ENCODE measurements around the gene SNX8.
A peak's percentile ranks its signal among the peaks of the same experiment; 100 is the strongest.
"Not testable (repeated sequence)": the region's sequence is repeated elsewhere in the genome, so short reads cannot be mapped to it uniquely, and the experiment has no call there.

The SNX8 gene

GRCh38 chr7:2271273-2272026 is 42.8 kb downstream of the SNX8 start:
- H3K4me1 ChIP-seq = peaks cover 37% of the 10 kb centered on the region
- no peak for TF ChIP-seq Cebpa-rat (IDR thresholded peaks at IDR 0.05)
- no peaks in the 10 kb centered on the region for H3K9me3 ChIP-seq
- H3K36me3 ChIP-seq = peaks cover 65% of the 10 kb centered on the region
- H4K20me1 ChIP-seq = peaks cover 14% of the 10 kb centered on the region; the same call in 1 of the 2 replicates
- H3K27me3 ChIP-seq = no peaks in the 10 kb centered on the region
- no peak overlapping the region for H3K4me3 ChIP-seq
- H3K27ac ChIP-seq = peak overlapping the region; percentile 64
- peak overlapping the region; percentile 73 for H3K4me2 ChIP-seq
- peak overlapping the region; percentile 50; the same call in 1 of the 2 replicates for H3K9ac ChIP-seq

GRCh38 chr7:2270495-2270894 is 43.7 kb downstream of the SNX8 start:
- Histone ChIP-seq H3K27ac (peak overlapping the region; percentile 64), H3K9me3 (no peaks in the 10 kb centered on the region), H3K36me3 (peaks cover 60% of the 10 kb centered on the region), H3K4me1 (peaks cover 28% of the 10 kb centered on the region), H3K9ac (no peak overlapping the region), H4K20me1 (peaks cover 7% of the 10 kb centered on the region; the same call in 1 of the 2 replicates), H3K27me3 (no peaks in the 10 kb centered on the region), H3K4me2 (peak overlapping the region; percentile 73), H3K4me3 (no peak overlapping the region)
- no peak for TF ChIP-seq Cebpa-rat (IDR thresholded peaks at IDR 0.05)

GRCh38 chr7:2269991-2270460 is 44.2 kb downstream of the SNX8 start:
- H3K4me1 ChIP-seq = peaks cover 32% of the 10 kb centered on the region
- no peak overlapping the region for H3K4me3 ChIP-seq
- H3K36me3 ChIP-seq = peaks cover 56% of the 10 kb centered on the region
- no peak for TF ChIP-seq Cebpa-rat (IDR thresholded peaks at IDR 0.05)
- no peaks in the 10 kb centered on the region for H3K9me3 ChIP-seq
- no peak overlapping the region for H3K27ac ChIP-seq
- H3K9ac ChIP-seq = no peak overlapping the region
- H3K4me2 ChIP-seq = no peak overlapping the region
- no peaks in the 10 kb centered on the region for H3K27me3 ChIP-seq
- H4K20me1 ChIP-seq = peaks cover 7% of the 10 kb centered on the region; the same call in 1 of the 2 replicates

GRCh38 chr7:2269089-2269990 is 44.9 kb downstream of the SNX8 start:
- H3K9me3 ChIP-seq, H4K20me1 ChIP-seq, H3K4me2 ChIP-seq, H3K4me3 ChIP-seq, H3K27me3 ChIP-seq, H3K9ac ChIP-seq, H3K27ac ChIP-seq: not testable (repeated sequence)
- Histone ChIP-seq H3K4me1 (peaks cover 39% of the 10 kb centered on the region), H3K36me3 (peaks cover 49% of the 10 kb centered on the region)

- Histone ChIP-seq H3K27me3 (no peaks in the 10 kb centered on the region), H3K4me1 (peaks cover 49% of the 10 kb centered on the region), H3K27ac (no peak overlapping the region), H3K4me3 (no peak overlapping the region), H3K36me3 (peaks cover 48% of the 10 kb centered on the region), H3K9me3 (no peaks in the 10 kb centered on the region), H4K20me1 (no peaks in the 10 kb centered on the region), H3K4me2 (no peak overlapping the region), H3K9ac (no peak overlapping the region)
- TF ChIP-seq Cebpa-rat (IDR thresholded peaks at IDR 0.05) = no peak
These were observed 47.3 kb downstream of the SNX8 start for GRCh38 chr7:2266911-2267310.

- peaks cover 24% of the 10 kb centered on the region for H3K36me3 ChIP-seq
- H3K4me2 ChIP-seq = peak overlapping the region; percentile 57
- H3K27me3 ChIP-seq = no peaks in the 10 kb centered on the region
- peaks cover 53% of the 10 kb centered on the region for H3K4me1 ChIP-seq
- H3K4me3 ChIP-seq = no peak overlapping the region
- no peak overlapping the region for H3K9ac ChIP-seq
- TF ChIP-seq Cebpa-rat (IDR thresholded peaks at IDR 0.05) = no peak
- H3K27ac ChIP-seq = no peak overlapping the region
- peaks cover 13% of the 10 kb centered on the region for H4K20me1 ChIP-seq
- H3K9me3 ChIP-seq = no peaks in the 10 kb centered on the region
These were observed 50.1 kb downstream of the SNX8 start for GRCh38 chr7:2264158-2264557.

GRCh38 chr7:2263176-2263575 is 51.1 kb downstream of the SNX8 start:
- H3K27ac ChIP-seq = no peak overlapping the region
- H3K4me2 ChIP-seq = no peak overlapping the region
- no peak overlapping the region for H3K9ac ChIP-seq
- H3K36me3 ChIP-seq = peaks cover 24% of the 10 kb centered on the region
- H3K4me3 ChIP-seq = no peak overlapping the region
- H4K20me1 ChIP-seq = peaks cover 23% of the 10 kb centered on the region
- no peak for TF ChIP-seq Cebpa-rat (IDR thresholded peaks at IDR 0.05)
- peaks cover 63% of the 10 kb centered on the region for H3K4me1 ChIP-seq
- no peaks in the 10 kb centered on the region for H3K27me3 ChIP-seq
- no peaks in the 10 kb centered on the region for H3K9me3 ChIP-seq

GRCh38 chr7:2261611-2262010 is 52.6 kb downstream of the SNX8 start:
- H3K27ac ChIP-seq = peak overlapping the region; percentile 39
- no peak for TF ChIP-seq Cebpa-rat (IDR thresholded peaks at IDR 0.05)
- H3K36me3 ChIP-seq = peaks cover 32% of the 10 kb centered on the region
- H3K9me3 ChIP-seq = no peaks in the 10 kb centered on the region
- peak overlapping the region; percentile 77 for H3K4me2 ChIP-seq
- H4K20me1 ChIP-seq = peaks cover 23% of the 10 kb centered on the region
- no peak overlapping the region for H3K4me3 ChIP-seq
- no peaks in the 10 kb centered on the region for H3K27me3 ChIP-seq
- peak overlapping the region; percentile 51 for H3K9ac ChIP-seq
- H3K4me1 ChIP-seq = peaks cover 77% of the 10 kb centered on the region

- H3K4me2 ChIP-seq = peak overlapping the region; percentile 77
- peaks cover 77% of the 10 kb centered on the region for H3K4me1 ChIP-seq
- no peak overlapping the region for H3K9ac ChIP-seq
- no peak for TF ChIP-seq Cebpa-rat (IDR thresholded peaks at IDR 0.05)
- no peak overlapping the region for H3K27ac ChIP-seq
- H4K20me1 ChIP-seq = peaks cover 23% of the 10 kb centered on the region
- no peaks in the 10 kb centered on the region for H3K9me3 ChIP-seq
- no peaks in the 10 kb centered on the region for H3K27me3 ChIP-seq
- H3K36me3 ChIP-seq = peaks cover 40% of the 10 kb centered on the region
- H3K4me3 ChIP-seq = no peak overlapping the region
These were observed 53.4 kb downstream of the SNX8 start for GRCh38 chr7:2260820-2261219.

GRCh38 chr7:2259480-2259879 is 54.8 kb downstream of the SNX8 start:
- H3K9ac ChIP-seq = peak overlapping the region; percentile 51; the same call in 1 of the 2 replicates
- peak overlapping the region; percentile 66; the same call in 1 of the 2 replicates for H3K27ac ChIP-seq
- no peaks in the 10 kb centered on the region for H3K9me3 ChIP-seq
- peak overlapping the region; percentile 95 for H3K4me2 ChIP-seq
- no peak for TF ChIP-seq Cebpa-rat (IDR thresholded peaks at IDR 0.05)
- peaks cover 31% of the 10 kb centered on the region for H4K20me1 ChIP-seq
- no peaks in the 10 kb centered on the region for H3K27me3 ChIP-seq
- peaks cover 53% of the 10 kb centered on the region for H3K36me3 ChIP-seq
- peaks cover 71% of the 10 kb centered on the region for H3K4me1 ChIP-seq
- H3K4me3 ChIP-seq = peak overlapping the region; percentile 46; the same call in 1 of the 2 replicates
